DND-41 (cell line): ENCODE measurements around the gene GRIK4.

Source experiments
- CTCF ChIP-seq: IDR thresholded peaks from 2 replicates; pipeline ENCODE4 v1.5.1; 2012; ENCODE audit warnings: borderline replicate concordance, low read length, moderate library complexity, mild to moderate bottlenecking; ENCODE audit not compliant: poor library complexity, severe bottlenecking; ENCODE audit errors: extremely low read depth
- EZH2 ChIP-seq: IDR thresholded peaks from 3 replicates; pipeline ENCODE4 v1.6.1; 2012; ENCODE audit warnings: borderline replicate concordance, low read depth, mild to moderate bottlenecking, moderate library complexity, low read length, inconsistent platforms; ENCODE audit not compliant: severe bottlenecking

DNA sequence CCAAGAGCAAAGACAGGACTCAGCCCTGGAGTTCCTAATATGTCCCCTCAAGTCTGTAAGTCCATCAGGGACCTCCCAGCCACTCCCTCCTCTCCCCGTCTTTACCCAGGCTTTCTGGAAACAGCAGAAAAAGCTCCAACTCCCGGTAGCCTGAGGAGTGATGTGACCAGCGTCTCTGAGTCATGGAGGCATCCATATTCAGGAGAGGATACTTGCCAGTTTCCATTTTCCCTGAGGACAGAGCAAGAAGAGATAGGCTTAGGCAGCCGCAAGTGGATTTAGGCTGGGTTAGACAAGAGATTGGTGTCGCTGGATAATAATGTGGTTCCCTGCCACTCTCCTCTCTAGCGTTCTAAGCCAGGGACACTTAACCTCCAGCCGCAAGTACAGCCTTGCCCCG lies 206.6 kb downstream of the GRIK4 start:
- TF ChIP-seq CTCF: no peak
- TF ChIP-seq EZH2: no peak
